Chondrocyte (in vitro differentiated cells): ENCODE measurements around the gene CHPT1. TPM values are rescaled to one million over a fixed set of nuclear protein-coding genes. Genes with fewer than 3 reads are reported as not detected.

ENCODE experiments used
- DNase-seq: peaks from one replicate; pipeline ENCODE4 v3.0.0; 2021; ENCODE audit warnings: mixed read lengths, low spot score
- H3K27ac Mint-ChIP-seq: one replicate; pipeline ENCODE4 v1.8.0; 2021; ENCODE audit warnings: mild to moderate bottlenecking, moderate library complexity, mixed read lengths; ENCODE audit not compliant: unreplicated experiment
- H3K27me3 Mint-ChIP-seq: 2 replicates; pipeline ENCODE4 v1.8.0; 2021; ENCODE audit warnings: low read depth, mixed read lengths
- H3K36me3 Mint-ChIP-seq: 2 replicates; pipeline ENCODE4 v1.8.0; 2021; ENCODE audit warnings: low read depth, mixed read lengths
- H3K4me1 Mint-ChIP-seq: 2 replicates; pipeline ENCODE4 v1.8.0; 2021; ENCODE audit warnings: low read depth, mild to moderate bottlenecking, mixed read lengths
- H3K4me3 Mint-ChIP-seq: one replicate; pipeline ENCODE4 v1.8.0; 2021; ENCODE audit warnings: mild to moderate bottlenecking, moderate library complexity, mixed read lengths; ENCODE audit not compliant: unreplicated experiment
- H3K9me3 Mint-ChIP-seq: 2 replicates; pipeline ENCODE4 v1.8.0; 2021; ENCODE audit warnings: low read depth, mixed read lengths
- total RNA-seq: library from RNA; stranded (reverse); gene quantifications from 3 replicates; pipeline ENCODE4 v1.2.1, GENCODE V29; 2021
- TF ChIP-seq, protein P1 (sequence below): fragments of 200-600 bp; sonication (generic); IDR thresholded peaks from 2 replicates; pipeline ENCODE4 v1.5.0; 2021; ENCODE audit warnings: antibody characterized with exemption, mild to moderate bottlenecking, moderate library complexity

CHPT1 gene
- total RNA-seq, 1 donor from 2014 or later, result 36.3 TPM

- H3K4me3 Mint-ChIP-seq, result no peak overlapping the region
- peaks cover 17% of the 10 kb centered on the region for H3K4me1 Mint-ChIP-seq
- TF ChIP-seq, protein P1, sequence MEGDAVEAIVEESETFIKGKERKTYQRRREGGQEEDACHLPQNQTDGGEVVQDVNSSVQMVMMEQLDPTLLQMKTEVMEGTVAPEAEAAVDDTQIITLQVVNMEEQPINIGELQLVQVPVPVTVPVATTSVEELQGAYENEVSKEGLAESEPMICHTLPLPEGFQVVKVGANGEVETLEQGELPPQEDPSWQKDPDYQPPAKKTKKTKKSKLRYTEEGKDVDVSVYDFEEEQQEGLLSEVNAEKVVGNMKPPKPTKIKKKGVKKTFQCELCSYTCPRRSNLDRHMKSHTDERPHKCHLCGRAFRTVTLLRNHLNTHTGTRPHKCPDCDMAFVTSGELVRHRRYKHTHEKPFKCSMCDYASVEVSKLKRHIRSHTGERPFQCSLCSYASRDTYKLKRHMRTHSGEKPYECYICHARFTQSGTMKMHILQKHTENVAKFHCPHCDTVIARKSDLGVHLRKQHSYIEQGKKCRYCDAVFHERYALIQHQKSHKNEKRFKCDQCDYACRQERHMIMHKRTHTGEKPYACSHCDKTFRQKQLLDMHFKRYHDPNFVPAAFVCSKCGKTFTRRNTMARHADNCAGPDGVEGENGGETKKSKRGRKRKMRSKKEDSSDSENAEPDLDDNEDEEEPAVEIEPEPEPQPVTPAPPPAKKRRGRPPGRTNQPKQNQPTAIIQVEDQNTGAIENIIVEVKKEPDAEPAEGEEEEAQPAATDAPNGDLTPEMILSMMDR, result no peak
- H3K9me3 Mint-ChIP-seq, result no peaks in the 10 kb centered on the region
- H3K27me3 Mint-ChIP-seq, result no peaks in the 10 kb centered on the region
- H3K27ac Mint-ChIP-seq, result peak overlapping the region; percentile 79
- DNase-seq, result no peak
- H3K36me3 Mint-ChIP-seq, result peaks cover 4% of the 10 kb centered on the region
Observed at GRCh38 chr12:101777978-101778377, 80.5 kb downstream of the CHPT1 start.

Other genes with a start within 250 kb of the CHPT1 start
- not detected in 3 replicates for gene SPIC, start 222.3 kb upstream of the CHPT1 start, total RNA-seq
- gene MYBPC1, start 102.7 kb upstream of the CHPT1 start, total RNA-seq, result not detected in 3 replicates
- 0.05 TPM in 1 of 3 replicates, not detected in the others for gene SYCP3, start 41.8 kb downstream of the CHPT1 start, total RNA-seq
- gene GNPTAB, start 133.3 kb downstream of the CHPT1 start, total RNA-seq, result 25.9 to 28.8 TPM (median 27.8 TPM) in 3 replicates
- gene DRAM1, start 179.9 kb downstream of the CHPT1 start, total RNA-seq, result 7.0 to 11.6 TPM (median 9.3 TPM) in 3 replicates